Nephron (organoid): Measurements from ENCODE around the gene ENTPD8.

Experiments
- H3K27ac Mint-ChIP-seq, 3 experiments: 2 replicates each; pipeline ENCODE4 v1.8.0; 2020; ENCODE audit warnings: mixed read lengths in 3 of 3, mild to moderate bottlenecking in 2 of 3, moderate library complexity in 1 of 3
- H3K27me3 Mint-ChIP-seq: 2 replicates; pipeline ENCODE4 v1.8.0; 2021; ENCODE audit warnings: low read depth, mild to moderate bottlenecking, moderate library complexity, mixed read lengths
- H3K36me3 Mint-ChIP-seq: 2 replicates; pipeline ENCODE4 v1.8.0; 2020; ENCODE audit warnings: low read depth, mixed read lengths
- H3K4me1 Mint-ChIP-seq: 2 replicates; pipeline ENCODE4 v1.8.0; 2020; ENCODE audit warnings: mixed read lengths
- H3K4me3 Mint-ChIP-seq, 3 experiments: 2 replicates each; pipeline ENCODE4 v1.8.0; 2020; ENCODE audit warnings: mild to moderate bottlenecking in 3 of 3, mixed read lengths in 3 of 3, moderate library complexity in 2 of 3
- H3K9me3 Mint-ChIP-seq: 2 replicates; pipeline ENCODE4 v1.8.0; 2020; ENCODE audit warnings: mixed read lengths
- CTCF ChIP-seq, 3 experiments: fragments of 200-600 bp; sonication (generic); IDR thresholded peaks; one replicate each; pipeline ENCODE4 v1.5.0; 2021; ENCODE audit warnings: antibody characterized with exemption in 3 of 3; ENCODE audit not compliant: unreplicated experiment in 3 of 3

The ENTPD8 gene

GRCh38 chr9:137455359-137455991, 14.3 kb upstream of the ENTPD8 start:
- Mint-ChIP-seq H3K9me3 (no peaks in the 10 kb centered on the region), H3K27ac (peak overlapping the region in 1 of 3 experiments; percentile 33), H3K4me1 (peaks cover 12% of the 10 kb centered on the region), H3K4me3 (peak overlapping the region; percentile 51 to 64 (median 62)), H3K36me3 (no peaks in the 10 kb centered on the region), H3K27me3 (peaks cover 4% of the 10 kb centered on the region)
- no peak for TF ChIP-seq CTCF (IDR thresholded peaks at IDR 0.05; ENCODE audit: unreplicated experiment in 3 of 3)

GRCh38 chr9:137454597-137455358, 13.6 kb upstream of the ENTPD8 start:
- peak overlapping the region; percentile 45 to 65 (median 58) for H3K4me3 Mint-ChIP-seq
- peaks cover 12% of the 10 kb centered on the region for H3K4me1 Mint-ChIP-seq
- peak overlapping the region in 1 of 3 experiments; percentile 84 for H3K27ac Mint-ChIP-seq
- peaks cover 4% of the 10 kb centered on the region for H3K27me3 Mint-ChIP-seq
- TF ChIP-seq CTCF (IDR thresholded peaks at IDR 0.05; ENCODE audit: unreplicated experiment in 3 of 3) = no peak
- no peaks in the 10 kb centered on the region for H3K9me3 Mint-ChIP-seq
- H3K36me3 Mint-ChIP-seq = no peaks in the 10 kb centered on the region

- Mint-ChIP-seq H3K27me3 (peaks cover 4% of the 10 kb centered on the region), H3K36me3 (no peaks in the 10 kb centered on the region), H3K4me3 (peak overlapping the region; percentile 45 to 65 (median 58)), H3K4me1 (peaks cover 12% of the 10 kb centered on the region), H3K9me3 (no peaks in the 10 kb centered on the region), H3K27ac (peak overlapping the region in 1 of 3 experiments; percentile 84)
- TF ChIP-seq CTCF (IDR thresholded peaks at IDR 0.05; ENCODE audit: unreplicated experiment in 3 of 3) = no peak
Measured at GRCh38 chr9:137454145-137454596, 13.0 kb upstream of the ENTPD8 start.

- Mint-ChIP-seq H3K9me3 (no peaks in the 10 kb centered on the region), H3K27me3 (peaks cover 4% of the 10 kb centered on the region)
Measured at GRCh38 chr9:137453643-137454081, 12.5 kb upstream of the ENTPD8 start.

More at GRCh38 chr9:137453643-137454081, 12.5 kb upstream of the ENTPD8 start:
- Mint-ChIP-seq H3K4me1 (peaks cover 12% of the 10 kb centered on the region), H3K27ac (peak overlapping the region in 1 of 3 experiments; percentile 31), H3K4me3 (peak overlapping the region; percentile 47 to 64 (median 60)), H3K36me3 (no peaks in the 10 kb centered on the region)
- no peak for TF ChIP-seq CTCF (IDR thresholded peaks at IDR 0.05; ENCODE audit: unreplicated experiment in 3 of 3)
